Measurements from ENCODE around the gene ELMO3.

DNA sequence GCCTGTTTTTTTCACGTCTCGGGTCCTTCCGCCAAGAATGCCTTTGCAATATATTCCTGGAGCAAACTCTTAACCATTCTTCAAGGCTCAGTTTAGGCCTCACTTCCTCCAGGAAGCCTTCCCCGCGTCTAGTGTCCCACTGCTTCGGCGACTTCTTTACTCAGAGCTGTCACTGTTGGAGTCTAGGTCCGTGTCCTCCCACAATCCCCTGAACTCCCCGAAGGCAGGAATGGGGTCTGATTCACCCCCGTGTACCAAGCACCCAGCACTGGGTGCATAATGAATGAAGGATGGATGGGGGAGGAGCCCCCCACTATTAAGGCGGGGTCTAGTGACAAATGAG, 15.7 kb upstream of the ELMO3 start:
- TF ChIP-seq, protein P1, sequence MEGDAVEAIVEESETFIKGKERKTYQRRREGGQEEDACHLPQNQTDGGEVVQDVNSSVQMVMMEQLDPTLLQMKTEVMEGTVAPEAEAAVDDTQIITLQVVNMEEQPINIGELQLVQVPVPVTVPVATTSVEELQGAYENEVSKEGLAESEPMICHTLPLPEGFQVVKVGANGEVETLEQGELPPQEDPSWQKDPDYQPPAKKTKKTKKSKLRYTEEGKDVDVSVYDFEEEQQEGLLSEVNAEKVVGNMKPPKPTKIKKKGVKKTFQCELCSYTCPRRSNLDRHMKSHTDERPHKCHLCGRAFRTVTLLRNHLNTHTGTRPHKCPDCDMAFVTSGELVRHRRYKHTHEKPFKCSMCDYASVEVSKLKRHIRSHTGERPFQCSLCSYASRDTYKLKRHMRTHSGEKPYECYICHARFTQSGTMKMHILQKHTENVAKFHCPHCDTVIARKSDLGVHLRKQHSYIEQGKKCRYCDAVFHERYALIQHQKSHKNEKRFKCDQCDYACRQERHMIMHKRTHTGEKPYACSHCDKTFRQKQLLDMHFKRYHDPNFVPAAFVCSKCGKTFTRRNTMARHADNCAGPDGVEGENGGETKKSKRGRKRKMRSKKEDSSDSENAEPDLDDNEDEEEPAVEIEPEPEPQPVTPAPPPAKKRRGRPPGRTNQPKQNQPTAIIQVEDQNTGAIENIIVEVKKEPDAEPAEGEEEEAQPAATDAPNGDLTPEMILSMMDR (IDR thresholded peaks at IDR 0.05) = no peak
- no peak for TF ChIP-seq POLR2A (IDR thresholded peaks at IDR 0.05)
